ENCODE results near the gene IL12RB2. TPM values are rescaled to one million over a fixed set of nuclear protein-coding genes. Genes with fewer than 3 reads are reported as not detected.

IL12RB2 gene
- total RNA-seq, 4 donors from 2014 or later: 1.3 to 7.6 (median 3.5) TPM

- Histone ChIP-seq H3K27ac (no peak overlapping the region), H3K9me3 (no peaks in the 10 kb centered on the region)
- intact Hi-C loops (cut with DNase I): loop anchor here (10.0 kb wide), 1 partner anchor 61 kb away; no protein-coding TSS in a partner anchor
These were observed 126.2 kb downstream of the IL12RB2 start for GRCh38 chr1:67433837-67434236.

DNA sequence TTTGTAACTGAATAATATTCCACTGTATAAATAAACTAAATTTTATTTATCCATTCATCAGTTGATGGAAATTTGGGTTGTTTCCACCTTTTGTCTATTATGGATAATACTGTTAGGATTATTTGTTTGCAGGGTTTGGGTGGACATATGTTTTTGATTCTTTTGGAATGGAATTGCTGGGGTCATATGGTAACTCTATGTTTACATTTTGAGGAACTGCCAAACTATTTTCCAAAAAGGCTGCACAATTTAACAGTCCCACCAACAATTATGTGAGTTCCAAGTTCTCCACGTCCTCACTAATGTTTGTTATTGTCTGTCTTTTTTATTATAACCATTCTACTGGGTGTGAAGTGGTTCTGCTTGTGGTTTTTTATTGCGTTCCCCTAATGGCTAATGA, 126.8 kb downstream of the IL12RB2 start:
- no peaks in the 10 kb centered on the region for H3K36me3 ChIP-seq
- no peak overlapping the region for H3K27ac ChIP-seq
- DNase-seq: no peak
- H3K4me3 ChIP-seq: no peak overlapping the region
- no peak for TF ChIP-seq POLR2A (IDR thresholded peaks at IDR 0.05)
- no peak for TF ChIP-seq CTCF (IDR thresholded peaks at IDR 0.05)
- peaks cover 0 to 30% (median 19%) of the 10 kb centered on the region in 3 donors for H3K4me1 ChIP-seq
- no peaks in the 10 kb centered on the region for H3K27me3 ChIP-seq
- WGBS, 2 donors: 27 to 39% methylated on average over 2 of the region's 2 CpGs
- intact Hi-C loops (cut with DNase I): loop anchor here (10.0 kb wide), 1 partner anchor 60 kb away; no protein-coding TSS in a partner anchor
- no peaks in the 10 kb centered on the region for H3K9me3 ChIP-seq

More at GRCh38 chr1:67433837-67434236, 126.2 kb downstream of the IL12RB2 start:
- Histone ChIP-seq H3K27me3 (no peaks in the 10 kb centered on the region), H3K36me3 (no peaks in the 10 kb centered on the region), H3K4me1 (peaks cover 0 to 30% (median 19%) of the 10 kb centered on the region in 3 donors), H3K4me3 (no peak overlapping the region)
- no peak for DNase-seq
- no peak for TF ChIP-seq CTCF (IDR thresholded peaks at IDR 0.05)
- no peak for TF ChIP-seq POLR2A (IDR thresholded peaks at IDR 0.05)
- 24 to 37% methylated on average over 2 of the region's 2 CpGs for WGBS, 2 donors

DNA sequence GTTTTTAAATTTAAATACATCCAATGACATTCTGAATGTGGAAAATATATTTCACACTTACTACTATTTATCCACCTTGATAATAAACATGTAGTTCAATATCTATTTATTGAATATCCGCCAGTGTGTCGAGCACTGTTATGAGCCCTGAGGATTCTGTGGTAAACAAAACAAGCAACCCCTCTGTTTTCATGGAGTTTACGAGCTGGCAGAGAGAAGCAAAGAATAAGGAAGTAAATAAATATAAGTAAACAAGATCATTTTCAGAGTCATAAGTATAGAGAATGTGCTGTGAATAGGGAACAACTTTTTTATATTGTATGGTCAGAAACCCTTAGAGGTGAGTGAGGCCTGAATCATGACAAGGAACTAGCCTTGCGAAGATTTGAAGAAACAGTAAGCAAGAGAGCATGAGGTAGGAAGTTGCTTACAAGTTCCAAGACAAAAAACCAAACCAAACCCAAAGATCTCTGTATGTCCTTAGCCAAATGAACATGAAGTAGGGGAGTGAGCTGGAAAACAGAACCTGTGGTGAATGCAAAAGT, 128.9 kb downstream of the IL12RB2 start:
- no peak for DNase-seq
- no peaks in the 10 kb centered on the region for H3K27me3 ChIP-seq
- H3K4me1 ChIP-seq: peaks cover 0 to 37% (median 15%) of the 10 kb centered on the region in 3 donors
- H3K36me3 ChIP-seq: no peaks in the 10 kb centered on the region
- no peaks in the 10 kb centered on the region for H3K9me3 ChIP-seq
- 82 to 93% methylated on average over 4 of the region's 4 CpGs for WGBS, 2 donors
- intact Hi-C loops (cut with DNase I): loop anchor here (10.0 kb wide), 1 partner anchor 58 kb away; no protein-coding TSS in a partner anchor
- H3K27ac ChIP-seq: no peak overlapping the region
- H3K4me3 ChIP-seq: no peak overlapping the region
- no peak for TF ChIP-seq POLR2A (IDR thresholded peaks at IDR 0.05)
- no peak for TF ChIP-seq CTCF (IDR thresholded peaks at IDR 0.05)

- Histone ChIP-seq H3K36me3 (no peaks in the 10 kb centered on the region), H3K4me3 (no peak overlapping the region), H3K9me3 (no peaks in the 10 kb centered on the region), H3K27me3 (no peaks in the 10 kb centered on the region), H3K27ac (no peak overlapping the region), H3K4me1 (peaks cover 0 to 35% (median 8%) of the 10 kb centered on the region in 3 donors)
- 86 to 96% methylated on average over 2 of the region's 2 CpGs for WGBS, 2 donors
- no peak for DNase-seq
- intact Hi-C loops (cut with DNase I): loop anchor here (10.0 kb wide), 1 partner anchor 57 kb away; no protein-coding TSS in a partner anchor
- TF ChIP-seq CTCF (IDR thresholded peaks at IDR 0.05): no peak
- TF ChIP-seq POLR2A (IDR thresholded peaks at IDR 0.05): no peak
These were observed 130.3 kb downstream of the IL12RB2 start for GRCh38 chr1:67437961-67438360.

DNA sequence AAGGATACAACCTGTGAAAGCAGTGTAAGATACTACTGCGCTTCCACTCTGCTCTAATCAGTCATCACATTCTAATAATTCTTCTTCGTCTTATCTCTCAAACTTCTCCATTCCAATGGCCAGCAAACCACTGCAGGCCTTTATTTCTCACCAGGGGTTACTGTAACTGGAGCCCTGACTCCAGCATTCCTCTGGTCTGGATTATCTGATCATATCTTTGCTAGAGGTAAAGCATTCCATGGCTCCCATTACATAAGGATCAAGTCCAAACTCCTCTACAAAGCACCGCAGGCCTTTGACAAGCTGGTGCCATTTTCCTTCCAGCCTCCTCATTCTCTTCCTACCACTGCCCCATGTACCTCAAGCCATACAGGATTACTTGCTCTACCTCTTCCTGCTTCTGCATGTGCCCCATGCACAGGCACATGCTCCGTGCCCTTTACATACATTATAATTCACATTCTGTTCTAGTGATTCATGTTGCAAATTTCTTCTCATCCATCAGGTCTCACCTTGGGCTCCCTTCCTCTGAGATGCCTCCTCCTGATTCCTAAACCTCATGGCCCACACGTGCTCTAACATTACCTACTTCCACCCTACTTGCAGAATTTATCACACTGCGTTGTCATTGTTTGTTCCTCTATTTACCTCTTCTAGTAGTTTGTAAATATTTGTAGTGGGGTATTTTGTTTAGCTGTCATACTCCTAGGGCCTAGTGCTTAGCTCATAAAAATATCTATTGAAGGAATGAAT, 131.8 kb downstream of the IL12RB2 start:
- DNase-seq: no peak
- TF ChIP-seq POLR2A (IDR thresholded peaks at IDR 0.05) (no peak), CTCF (IDR thresholded peaks at IDR 0.05) (no peak)
- Histone ChIP-seq H3K4me1 (peaks cover 0 to 22% (median 0%) of the 10 kb centered on the region in 3 donors), H3K9me3 (no peaks in the 10 kb centered on the region), H3K27me3 (no peaks in the 10 kb centered on the region), H3K27ac (no peak overlapping the region), H3K36me3 (no peaks in the 10 kb centered on the region), H3K4me3 (no peak overlapping the region)
- intact Hi-C loops (cut with DNase I): loop anchor here (10.0 kb wide), 1 partner anchor 55 kb away; no protein-coding TSS in a partner anchor
- 87 to 94% methylated on average over 6 of the region's 6 CpGs for WGBS, 2 donors
